GM21723 (cell line): Measurements from ENCODE around the gene GFOD1.
"Not testable (repeated sequence)": the region's sequence is repeated elsewhere in the genome, so short reads cannot be mapped to it uniquely, and the experiment has no call there.

Experiments used
- ATAC-seq: cut with Tn5 transposase; IDR thresholded peaks from one replicate; pipeline ENCODE4 v1.9.1; 2021; ENCODE audit warnings: mild to moderate bottlenecking, moderate library complexity; ENCODE audit not compliant: unreplicated experiment

GFOD1 gene

DNA sequence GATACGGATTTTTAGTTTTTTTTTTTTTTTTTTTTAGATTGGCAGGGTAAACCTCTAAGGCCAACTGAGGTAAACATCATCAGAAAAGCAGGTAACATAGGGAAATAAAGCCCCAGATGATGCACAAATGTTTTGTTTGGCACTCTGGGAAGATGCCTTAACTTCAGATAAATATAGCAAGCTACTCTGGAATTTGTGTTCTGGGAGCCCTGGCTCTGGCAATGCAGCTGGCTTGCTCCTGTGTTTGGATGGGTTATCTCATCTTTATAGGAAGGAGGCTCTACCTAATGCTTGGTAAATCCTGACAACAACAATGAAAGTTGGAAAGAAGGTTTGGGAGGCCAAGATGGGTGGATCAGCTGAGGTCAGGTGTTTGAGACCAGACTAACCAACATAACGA is 77.4 kb downstream of the GFOD1 start:
- ATAC-seq = no peak

DNA sequence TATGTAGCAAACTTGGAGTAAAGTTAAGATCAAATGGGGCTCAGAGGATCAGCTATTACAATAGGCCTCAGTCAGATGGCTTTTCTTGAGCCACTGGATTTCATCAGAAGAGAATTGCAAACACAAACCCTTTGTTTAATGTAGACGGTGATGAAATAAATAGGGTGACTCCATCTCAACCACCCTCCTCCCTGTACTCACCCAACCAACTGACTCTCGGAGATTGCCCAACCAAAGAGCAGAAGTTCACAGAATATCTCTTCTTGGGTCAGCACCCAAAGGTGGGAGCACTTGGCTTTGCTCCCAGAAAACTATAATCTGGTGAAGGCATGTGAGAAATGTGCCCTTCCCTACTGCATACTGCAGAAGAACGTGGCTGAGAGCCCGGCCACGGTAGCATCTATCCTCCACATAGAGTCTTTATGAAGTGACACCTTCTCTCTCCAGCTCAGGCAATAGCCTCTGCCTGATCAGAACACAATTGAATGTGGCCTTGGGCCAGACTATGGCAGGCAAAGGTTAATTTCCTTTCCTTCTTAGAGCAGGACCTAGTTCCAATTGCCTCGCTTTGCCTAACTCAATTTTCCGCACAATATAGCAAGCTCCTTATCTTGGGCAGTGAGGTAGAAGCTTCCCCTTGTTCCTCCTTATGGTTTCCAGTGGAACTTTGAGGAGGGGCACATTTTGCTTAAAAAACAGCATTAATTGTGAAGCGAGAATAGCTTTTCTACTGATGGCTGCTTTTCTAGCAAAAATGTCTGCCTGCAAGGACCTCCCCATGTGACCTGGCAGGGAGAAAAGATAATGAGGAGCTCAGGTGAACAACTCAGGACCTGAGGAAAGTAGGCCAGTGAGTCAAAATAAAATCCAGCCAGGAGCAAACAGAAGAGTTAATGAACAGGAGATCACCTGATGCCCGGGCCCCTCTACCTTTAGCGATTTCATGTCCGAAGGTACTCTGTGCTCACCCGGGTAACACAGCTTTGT is 79.4 kb downstream of the GFOD1 start:
- no peak for ATAC-seq

DNA sequence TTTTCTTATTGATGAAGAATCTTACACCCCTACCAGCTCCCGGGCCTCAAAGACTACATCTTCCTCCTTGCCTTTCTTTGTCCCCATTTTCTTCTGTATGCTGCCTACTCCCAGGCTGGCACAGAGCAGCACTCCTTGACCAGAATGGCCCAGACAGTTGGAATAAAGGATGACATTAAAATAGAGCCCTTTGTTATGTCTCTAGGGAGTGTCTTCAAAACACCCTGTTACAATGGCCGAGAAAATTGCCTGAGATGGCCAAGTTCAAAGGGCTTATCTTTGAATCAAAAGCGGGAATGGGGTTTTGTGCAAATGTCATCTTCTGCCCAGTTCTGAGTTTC is 80.1 kb downstream of the GFOD1 start:
- no peak for ATAC-seq

DNA sequence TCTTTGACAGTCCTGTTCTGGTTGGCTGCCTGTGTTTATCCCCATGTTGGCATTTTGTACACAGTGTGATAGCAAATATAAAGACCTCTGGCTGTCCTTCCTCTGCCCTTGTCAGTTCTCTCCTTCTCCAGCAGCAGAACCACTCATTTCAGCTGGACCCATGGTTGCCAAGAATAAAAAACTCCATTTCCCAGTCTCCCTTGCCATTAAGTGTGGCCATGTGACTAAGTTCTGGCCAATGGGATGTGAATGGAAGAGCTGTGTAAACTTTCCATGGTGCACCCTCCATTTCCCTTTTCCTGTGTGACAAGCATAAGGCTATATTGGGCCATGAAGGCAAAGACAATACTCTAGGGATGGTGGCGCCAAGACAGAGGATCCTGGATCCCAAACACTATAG is 80.6 kb downstream of the GFOD1 start:
- no peak for ATAC-seq

DNA sequence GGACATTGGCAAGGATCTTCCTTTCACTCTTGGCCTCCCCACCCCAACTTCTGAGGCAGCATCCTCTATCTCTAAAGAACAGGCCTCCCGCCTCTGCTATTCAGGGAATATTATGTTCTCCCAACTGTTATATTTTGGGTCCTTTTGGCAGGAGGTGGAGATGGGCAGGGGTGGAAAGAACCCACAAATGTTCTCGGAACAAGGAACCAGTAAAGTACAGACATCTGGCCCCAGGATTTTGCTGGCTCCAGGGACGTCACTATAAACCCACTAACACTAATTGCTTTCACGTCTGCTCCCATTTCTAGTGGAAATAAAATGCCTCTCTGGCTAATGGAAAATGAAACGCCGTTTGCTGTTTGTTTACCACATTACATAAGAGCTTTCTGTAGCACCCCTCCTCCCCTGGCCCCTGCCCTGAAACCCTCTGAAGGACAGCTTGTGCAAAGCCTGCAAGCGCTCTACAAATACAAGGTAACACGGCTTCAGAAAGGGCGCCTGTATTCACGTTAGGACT is 81.4 kb downstream of the GFOD1 start:
- ATAC-seq = no peak

DNA sequence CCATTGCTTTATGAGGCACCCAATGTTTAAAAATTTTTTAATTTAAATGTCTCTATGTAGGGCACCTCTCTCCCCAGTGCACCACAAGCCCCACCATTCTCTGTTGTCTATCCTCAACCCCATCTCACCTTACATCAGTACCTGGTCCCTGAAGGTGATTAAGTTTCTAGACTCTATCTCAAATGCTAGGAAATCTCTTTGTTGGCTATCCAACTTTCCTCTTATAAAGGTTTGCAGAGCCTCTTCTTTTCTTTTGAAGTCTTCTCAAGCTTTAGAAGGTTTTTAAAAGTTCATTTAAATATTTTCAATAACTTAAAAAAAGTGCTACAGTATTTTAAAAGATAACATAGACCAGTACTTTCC is 82.5 kb downstream of the GFOD1 start:
- ATAC-seq = no peak

DNA sequence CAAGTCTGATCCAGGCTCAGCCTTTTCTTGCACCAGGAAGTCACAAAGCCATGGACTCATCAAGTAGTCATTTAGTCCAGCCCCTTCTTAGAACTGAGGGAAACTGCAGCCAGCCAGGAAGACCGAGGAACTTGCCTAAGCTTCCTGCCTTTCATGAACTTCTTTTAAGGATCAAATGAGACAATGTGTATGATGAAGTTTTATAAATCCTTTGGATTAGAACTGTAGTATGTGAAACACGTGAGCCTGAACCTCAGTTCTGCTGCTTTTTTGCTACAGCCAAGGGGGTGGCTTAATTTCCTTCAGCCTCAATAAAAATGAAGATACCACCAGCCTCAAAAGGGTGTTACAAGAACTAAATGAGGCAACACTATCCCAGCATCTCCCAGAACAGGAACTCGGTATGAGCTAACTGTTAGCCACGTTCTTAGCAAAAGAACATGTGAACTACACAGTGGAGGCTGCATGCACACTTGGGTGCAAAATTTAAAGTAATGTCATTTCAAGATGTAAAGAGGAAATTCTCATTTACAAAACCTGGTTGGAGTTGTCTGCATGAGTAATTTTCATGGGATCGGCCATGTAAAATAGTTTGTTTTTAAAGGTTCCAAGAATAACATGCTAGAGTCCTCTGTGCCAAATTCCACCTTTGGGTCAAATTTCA is 83.0 kb downstream of the GFOD1 start:
- no peak for ATAC-seq

DNA sequence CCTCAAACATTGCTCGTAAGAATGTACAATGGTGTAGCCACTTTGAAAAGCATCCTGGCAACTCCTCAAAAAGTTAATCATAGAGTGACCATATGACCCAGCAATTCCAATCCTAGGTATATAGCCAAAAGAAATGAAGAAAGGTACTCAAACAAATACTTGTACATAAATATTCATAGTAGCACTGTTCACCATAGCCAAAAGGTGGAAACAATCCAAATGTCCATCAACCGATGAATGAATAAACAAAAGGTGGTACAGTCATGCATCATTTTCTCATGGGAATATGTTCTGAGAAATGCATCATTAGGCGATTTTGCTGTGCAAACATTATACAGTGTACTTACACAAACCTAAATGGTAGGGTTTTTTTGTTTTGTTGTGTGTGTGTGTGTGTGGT is 84.7 kb downstream of the GFOD1 start:
- ATAC-seq = no peak

DNA sequence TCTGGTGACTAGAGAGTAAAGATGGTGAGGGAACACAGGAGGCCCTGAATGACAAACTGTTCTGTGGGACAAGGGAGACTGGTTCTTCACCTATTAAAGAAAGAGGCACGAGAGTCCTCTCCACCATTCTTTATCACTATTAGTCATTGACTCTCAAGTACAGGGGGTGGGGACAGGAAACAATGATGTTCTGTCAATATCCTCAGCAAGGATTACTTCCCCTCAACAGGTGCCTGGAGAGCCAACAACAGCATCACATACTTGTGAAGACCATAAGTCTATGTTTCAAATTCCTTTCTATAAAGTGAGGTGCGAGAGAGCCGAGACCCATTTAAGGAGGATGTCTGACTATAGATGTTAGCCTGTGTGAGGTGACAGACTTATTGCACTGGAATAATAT is 86.6 kb downstream of the GFOD1 start:
- no peak for ATAC-seq

DNA sequence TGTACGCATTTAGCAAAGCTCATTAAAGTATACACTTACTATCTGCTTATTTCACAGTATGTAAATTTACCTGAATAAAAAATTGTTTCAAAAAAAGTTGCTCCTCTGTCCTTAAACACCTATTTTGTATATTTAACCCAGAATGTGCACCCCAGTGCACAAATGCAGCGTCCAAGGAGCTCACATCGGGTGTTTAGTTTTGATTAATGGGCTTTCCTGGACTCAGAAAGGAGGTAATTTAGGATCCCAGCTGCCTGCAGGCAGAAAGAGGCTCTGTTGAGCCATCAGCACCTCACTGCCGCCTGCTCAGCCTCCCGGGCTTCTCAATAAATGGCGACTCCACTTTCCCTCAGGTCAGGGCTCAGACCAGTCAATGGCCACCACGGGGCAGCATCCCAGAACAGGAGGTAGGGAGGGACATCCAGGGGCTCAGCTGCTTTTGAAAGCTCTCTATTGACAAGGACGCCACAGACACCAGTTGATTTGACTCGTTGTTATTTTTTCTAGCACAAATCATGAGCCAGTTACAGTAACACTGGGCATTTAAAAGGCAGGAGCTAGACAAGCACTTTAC is 88.9 kb downstream of the GFOD1 start:
- ATAC-seq = no peak

DNA sequence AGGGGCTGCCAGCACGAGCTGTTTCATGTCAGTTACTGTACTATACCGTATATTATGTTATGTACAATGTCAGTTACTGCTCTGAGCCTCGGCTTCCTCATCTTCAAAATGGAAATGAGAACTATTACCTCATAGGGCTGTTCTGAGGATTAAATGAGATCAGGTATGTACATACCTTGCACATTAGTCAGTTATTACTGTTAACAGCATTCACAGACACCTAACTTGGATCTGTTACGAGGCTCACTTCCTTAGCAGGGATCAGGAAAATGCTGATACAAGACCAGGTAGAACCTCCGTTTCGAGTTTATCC is 89.4 kb downstream of the GFOD1 start:
- no peak for ATAC-seq

DNA sequence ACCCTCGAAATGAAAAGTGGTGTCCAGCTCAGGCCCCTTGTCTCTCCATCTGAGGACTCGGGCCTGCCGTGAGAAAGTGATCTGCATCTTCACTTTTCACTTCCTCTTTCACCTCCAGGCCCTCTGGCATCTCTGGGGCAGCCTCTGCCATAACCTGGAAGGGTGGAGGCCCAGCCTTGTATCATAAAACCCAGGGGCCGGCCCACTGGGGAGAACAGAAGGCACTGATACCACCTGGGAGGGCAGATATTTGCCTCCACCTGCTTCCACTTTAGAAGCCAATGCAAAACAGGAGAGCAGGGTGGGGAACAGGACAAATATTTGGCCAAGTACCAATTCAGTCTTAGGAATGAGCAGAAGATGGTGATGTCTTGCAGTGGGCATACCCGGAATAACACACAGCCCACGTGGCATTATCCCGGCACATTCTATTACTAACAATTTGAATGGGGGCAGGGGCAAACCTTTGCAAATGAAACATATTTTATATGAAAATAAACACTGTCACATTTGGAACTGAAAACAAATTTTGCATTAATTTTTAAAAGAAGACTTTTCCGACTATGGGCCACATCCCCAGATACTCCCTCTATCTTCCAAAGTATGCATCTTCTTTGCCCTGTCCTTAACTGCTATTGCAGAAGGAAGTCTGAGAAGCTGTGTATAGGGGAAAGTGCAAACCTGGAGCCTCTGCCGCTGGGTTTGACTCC is 89.9 kb downstream of the GFOD1 start:
- peak; percentile 86 for ATAC-seq

DNA sequence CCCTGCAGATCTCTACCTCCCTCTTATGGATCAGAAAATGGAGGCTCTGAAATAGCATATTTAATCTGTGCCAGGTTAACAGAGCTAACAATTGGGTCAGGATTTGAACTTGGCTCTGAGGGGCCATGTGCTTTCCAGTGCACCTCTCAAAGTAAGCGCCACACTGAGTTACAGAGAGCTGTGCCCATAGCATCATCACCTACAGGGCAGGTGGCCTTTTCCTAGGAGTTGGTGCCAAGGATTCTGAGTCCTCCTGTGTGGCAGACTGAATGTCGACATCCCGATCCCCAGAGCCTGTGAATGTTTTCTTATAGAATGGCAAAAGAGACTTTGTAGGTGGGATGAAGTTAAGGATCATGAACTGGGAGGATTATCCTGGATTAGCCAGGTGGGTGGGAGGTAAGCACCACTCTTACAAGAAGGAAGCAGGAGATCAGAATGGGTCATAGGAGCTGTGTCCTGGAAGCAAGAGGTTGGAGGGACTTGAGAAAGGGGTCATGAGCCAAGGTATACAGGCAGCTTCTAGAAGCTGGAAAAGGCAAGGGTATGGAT is 91.1 kb downstream of the GFOD1 start:
- ATAC-seq = no peak

DNA sequence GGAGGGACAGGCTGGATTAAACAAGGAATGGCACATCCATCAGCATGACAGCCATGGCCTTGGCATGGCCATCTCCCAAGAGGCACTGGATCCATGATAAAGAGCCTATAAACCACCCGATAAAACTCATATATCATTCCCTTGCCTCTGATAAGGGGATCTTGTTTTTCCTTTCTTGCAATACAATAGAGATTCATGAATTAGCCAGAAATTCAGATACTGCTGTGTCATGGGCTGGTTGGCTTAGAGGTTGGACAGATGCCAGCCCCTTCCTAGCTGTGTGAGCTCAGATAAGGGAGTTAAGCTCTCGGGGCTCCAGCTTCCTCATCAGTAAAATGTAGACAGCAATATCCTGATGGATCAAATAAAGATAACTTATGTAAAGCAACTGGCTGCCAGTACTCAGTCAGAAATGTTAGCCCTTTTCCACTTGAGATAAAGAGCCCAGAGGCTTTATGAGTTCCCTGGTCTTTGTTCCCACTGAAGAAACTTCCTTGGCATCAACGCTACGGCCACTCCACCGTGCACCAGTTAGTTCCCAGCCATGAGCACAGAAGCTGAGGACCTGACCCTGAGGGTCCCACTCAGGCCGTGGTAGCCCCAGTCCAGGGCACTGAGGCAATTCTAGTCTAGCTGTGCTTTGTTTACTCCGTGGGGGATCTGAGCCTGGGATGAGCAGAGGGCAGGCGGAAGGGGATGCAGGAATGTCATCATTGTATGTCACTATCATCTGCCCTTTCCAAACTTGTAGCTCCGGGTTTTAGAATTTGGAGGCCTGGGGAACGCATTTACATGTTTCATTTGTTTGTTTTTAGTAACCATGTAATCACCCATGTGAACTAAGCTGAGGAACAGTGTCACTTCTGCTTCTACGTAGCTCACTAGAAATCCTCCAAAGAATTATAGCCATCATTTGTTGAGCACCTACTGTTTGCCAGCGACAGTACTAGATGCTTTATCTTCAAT is 91.8 kb downstream of the GFOD1 start:
- peak; percentile 46 for ATAC-seq

DNA sequence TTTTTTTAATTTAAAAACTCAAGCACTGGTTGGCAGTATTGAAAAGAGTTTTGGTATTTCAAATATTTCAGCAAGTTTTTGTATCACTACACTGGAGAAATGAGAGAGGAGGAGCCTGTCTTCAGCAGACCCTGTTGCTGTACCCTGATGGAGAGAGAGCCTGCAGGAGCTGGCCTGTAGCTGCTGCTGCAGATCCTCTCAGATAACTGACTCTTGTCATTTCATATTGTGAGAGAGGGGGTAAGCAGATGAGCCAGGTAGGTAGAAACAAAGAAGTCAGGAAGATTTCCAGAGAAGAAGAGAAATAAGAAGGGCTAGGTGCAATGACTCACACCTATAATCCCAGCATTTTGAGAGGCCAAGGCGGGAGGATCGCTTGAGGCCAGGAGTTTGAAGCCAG is 94.9 kb downstream of the GFOD1 start:
- ATAC-seq = no peak

DNA sequence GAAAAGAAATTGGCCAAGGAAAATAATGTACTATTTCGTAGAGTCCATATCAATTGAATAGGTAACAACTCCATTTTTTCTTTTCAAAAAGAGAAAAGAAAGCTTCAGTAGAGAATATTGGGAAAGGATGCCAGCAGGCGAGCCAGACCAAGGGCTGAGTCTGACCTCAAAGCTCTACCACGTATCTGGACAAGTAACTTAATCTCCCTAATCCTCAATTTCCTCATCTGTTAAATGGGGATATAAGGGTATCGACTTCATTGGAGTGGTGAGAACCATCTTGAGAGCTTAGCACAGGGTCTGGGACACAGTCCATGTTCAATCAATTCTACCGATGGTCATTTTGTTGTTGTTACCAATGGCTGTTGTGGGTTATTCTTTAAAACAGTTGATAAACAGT is 95.9 kb downstream of the GFOD1 start:
- no peak for ATAC-seq

DNA sequence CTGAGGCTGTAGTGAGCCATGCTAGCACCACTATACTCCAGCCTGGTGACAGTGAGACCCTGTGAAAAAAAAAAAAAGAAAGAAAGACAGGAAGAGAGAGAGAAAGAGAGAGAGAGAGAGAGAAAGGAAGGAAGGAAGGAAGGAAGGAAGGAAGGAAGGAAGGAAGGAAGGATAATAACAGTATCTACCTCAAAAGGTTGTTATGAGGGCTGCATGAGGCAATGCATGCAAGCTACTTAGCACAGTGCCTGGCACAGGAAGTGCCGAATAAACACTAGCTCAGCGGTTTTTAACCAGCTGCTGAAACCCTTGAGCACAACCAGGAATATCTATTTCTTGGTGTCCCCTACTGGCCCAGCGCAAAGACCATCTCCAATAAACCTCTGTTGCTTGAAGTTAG is 96.7 kb downstream of the GFOD1 start:
- no peak for ATAC-seq

DNA sequence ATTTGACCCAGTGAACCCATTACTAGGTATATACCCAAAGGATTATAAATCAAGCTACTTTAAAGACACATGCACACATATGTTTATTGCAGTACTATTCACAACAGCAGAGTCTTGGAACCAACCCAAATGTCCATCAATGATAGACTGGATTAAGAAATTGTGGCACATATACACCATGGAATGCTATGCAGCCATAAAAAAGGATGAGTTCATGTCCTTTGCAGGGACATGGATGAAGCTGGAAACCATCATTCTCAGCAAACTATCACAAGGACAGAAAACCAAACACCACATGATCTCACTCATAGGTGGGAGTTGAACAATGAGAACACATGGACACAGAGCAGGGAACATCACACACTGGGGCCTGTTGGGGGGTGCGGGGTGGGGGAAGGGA is 98.2 kb downstream of the GFOD1 start:
- not testable (repeated sequence) for ATAC-seq

DNA sequence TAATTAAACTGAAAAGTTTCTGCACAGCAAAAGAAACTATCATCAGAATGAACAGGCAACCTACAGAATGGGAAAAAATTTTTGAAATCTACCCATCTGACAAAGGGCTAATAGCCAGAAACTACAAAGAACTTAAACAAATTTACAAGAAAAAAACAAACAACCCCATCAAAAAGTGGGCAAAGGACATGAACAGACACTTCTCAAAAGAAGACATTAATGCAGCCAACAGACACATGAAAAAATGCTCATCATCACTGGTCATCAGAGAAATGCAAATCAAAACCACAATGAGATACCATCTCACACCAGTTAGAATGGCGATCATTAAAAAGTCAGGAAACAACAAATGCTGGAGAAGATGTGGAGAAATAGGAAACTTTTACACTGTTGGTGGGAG is 98.6 kb downstream of the GFOD1 start:
- not testable (repeated sequence) for ATAC-seq

DNA sequence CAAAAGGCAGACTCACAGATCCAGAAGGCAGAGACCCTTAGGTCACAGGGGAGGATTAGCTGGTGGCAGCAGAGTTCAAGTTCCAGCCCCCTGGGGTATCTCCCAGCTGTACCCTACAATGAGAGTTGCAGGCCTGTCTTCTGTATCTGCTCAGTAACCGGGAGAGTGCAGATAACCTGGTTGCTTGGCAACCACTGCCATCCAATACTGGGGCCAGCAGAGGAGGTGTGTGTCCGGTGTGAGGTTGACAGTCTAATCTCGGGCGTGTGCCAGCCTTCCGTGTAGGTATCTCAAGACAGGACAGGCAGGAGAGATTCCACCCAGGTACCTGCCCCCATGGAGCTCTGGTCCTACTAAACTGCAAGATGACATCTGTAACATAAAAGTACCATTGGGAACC is 102.4 kb downstream of the GFOD1 start:
- no peak for ATAC-seq
